B cell (primary cell): Measurements from ENCODE around the gene TCEAL2. TPM values are rescaled to one million over a fixed set of nuclear protein-coding genes. Genes with fewer than 3 reads are reported as not detected.

Experiments
- polyA plus RNA-seq: library from polyadenylated mRNA; depleted of rRNA; stranded (reverse); fragments of >200 nt; gene quantifications from 2 replicates; pipeline ENCODE4 v1.2.3, GENCODE V29; 2012
- total RNA-seq, 2 donors: library from RNA; stranded (reverse); fragments of 120-200 nt in 1 of 2; gene quantifications; 1 replicate in 1 of 2; 2 replicates in 1 of 2; pipeline versions ENCODE4 v1.2.3 to v1.2.4, GENCODE V29; 2013 to 2022

The TCEAL2 gene
- total and polyA plus RNA-seq, 2 donors (not counting 1 experiment from before 2014, with no cell fraction given) = not detected

Other genes with a start within 250 kb of the TCEAL2 start
- 38.4 and 43.6 TPM in 2 replicates for gene ZMAT1, start 193.7 kb upstream of the TCEAL2 start, total RNA-seq
- gene ZMAT1, start 193.7 kb upstream of the TCEAL2 start, polyA plus RNA-seq = 20.6 and 33.0 TPM in 2 replicates
- not detected in 2 replicates for gene TCEAL6, start 16.8 kb downstream of the TCEAL2 start, total RNA-seq
- gene TCEAL6, start 16.8 kb downstream of the TCEAL2 start, polyA plus RNA-seq = not detected in 2 replicates
- 0.91 and 2.7 TPM in 2 replicates for gene BEX5, start 30.3 kb downstream of the TCEAL2 start, total RNA-seq
- gene BEX5, start 30.3 kb downstream of the TCEAL2 start, polyA plus RNA-seq = 1.2 and 3.9 TPM in 2 replicates
- gene TCP11X1, start 89.6 kb downstream of the TCEAL2 start, total RNA-seq = not detected in 2 replicates
- gene TCP11X1, start 89.6 kb downstream of the TCEAL2 start, polyA plus RNA-seq = not detected in 2 replicates
- not detected in 2 replicates for gene NXF2, start 121.5 kb downstream of the TCEAL2 start, total RNA-seq
- gene NXF2, start 121.5 kb downstream of the TCEAL2 start, polyA plus RNA-seq = not detected in 2 replicates